Measurements from ENCODE around the gene CNPY1.

CNPY1 gene

DNA sequence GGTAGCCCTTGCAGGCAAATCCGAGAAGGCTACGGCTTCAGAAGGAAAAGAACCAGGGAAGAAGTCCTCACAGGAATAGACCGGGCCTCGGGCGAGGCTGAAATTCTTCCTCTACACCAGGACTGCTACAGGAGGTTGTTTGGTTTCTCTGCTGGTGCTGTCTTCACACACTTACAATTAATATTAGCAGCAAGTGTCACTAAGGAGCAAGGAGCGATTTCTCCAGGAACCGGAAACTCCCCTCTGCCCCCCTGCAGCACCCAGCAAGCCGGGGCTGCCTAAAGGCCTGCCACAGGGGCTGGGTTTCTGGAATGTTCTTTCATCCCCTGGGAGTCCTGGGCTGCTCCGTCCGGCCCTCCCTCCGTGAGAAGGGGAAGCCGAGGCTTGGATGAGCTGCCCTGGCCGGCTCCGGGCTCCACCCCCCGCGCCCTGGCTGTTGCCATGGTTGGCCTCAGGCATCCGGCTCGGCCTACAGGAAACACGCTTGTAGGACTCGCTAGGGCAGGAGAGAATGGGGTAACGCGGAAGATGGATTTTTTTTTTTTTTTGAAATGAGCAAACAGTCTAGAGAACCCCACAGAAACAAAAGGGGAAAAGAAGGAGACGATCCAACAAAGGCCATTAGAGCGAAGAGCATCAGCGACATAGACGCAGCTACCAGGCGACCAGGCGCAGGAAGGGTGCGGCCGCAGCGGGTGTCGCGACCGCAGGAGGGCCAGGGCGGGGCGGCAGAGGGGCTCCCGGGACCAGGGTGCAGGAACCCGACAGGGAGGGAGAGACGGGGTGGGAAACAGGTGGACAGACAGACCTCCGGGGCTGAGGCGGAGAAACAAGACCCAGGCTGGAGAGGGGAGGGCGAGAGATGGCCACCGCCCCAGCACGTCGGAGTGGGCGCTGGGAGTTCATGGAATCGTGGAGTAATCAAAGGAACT is 55.4 kb downstream of the CNPY1 start:
- POLR2A ChIA-PET, result no interaction called here
- CTCF ChIA-PET, result no interaction called here
- TF ChIP-seq, protein P1, sequence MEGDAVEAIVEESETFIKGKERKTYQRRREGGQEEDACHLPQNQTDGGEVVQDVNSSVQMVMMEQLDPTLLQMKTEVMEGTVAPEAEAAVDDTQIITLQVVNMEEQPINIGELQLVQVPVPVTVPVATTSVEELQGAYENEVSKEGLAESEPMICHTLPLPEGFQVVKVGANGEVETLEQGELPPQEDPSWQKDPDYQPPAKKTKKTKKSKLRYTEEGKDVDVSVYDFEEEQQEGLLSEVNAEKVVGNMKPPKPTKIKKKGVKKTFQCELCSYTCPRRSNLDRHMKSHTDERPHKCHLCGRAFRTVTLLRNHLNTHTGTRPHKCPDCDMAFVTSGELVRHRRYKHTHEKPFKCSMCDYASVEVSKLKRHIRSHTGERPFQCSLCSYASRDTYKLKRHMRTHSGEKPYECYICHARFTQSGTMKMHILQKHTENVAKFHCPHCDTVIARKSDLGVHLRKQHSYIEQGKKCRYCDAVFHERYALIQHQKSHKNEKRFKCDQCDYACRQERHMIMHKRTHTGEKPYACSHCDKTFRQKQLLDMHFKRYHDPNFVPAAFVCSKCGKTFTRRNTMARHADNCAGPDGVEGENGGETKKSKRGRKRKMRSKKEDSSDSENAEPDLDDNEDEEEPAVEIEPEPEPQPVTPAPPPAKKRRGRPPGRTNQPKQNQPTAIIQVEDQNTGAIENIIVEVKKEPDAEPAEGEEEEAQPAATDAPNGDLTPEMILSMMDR (IDR thresholded peaks at IDR 0.05; ENCODE audit: insufficient read depth, low read length, missing control alignments), result no peak
- H3K4me3 ChIP-seq (ENCODE audit: low read depth, low read length), result no peak overlapping the region
- DNase-seq (ENCODE audit: low read depth, low spot score), result no peak

DNA sequence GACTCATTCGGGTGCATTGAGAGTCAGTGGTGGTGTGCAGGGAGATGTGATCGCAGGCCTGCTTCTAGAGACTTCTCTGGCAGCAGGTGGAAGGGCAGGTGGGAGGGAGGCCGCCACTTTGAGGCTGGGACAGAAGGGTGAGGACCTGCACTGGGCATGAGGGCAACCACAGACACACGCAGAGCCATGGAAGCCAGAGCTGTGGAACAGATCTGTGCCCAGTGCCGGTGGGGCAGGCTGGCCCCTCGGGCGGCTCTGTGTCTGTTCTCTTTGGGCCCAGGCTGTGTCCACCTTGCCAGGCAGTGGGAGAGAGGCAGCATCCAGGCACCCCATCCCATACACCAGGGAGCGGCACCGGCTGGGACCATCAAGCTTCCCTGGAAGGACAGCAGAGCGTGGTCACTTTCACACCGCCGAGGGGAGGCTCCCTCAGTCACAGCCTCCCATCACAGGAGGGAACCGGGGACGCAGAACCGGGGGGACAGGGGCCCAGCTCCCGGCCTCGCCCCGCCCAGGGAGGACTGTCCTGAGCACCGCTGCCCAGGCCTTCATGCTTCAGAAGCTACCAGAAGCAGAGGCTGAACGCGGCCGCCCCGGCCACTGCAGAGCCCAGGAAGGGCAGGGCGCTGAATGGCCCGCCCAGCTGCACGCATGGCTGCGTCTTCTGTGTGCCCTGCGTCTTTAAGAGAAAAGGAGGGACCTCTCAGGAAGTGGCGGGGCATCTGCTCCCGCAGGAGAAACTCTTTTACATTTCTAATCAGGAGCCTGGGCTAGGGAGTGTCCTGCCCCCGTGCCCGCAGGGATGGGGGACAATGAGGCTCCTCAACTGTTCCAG is 56.3 kb downstream of the CNPY1 start:
- CTCF ChIA-PET, result no interaction called here
- H3K4me3 ChIP-seq (ENCODE audit: low read depth, low read length), result no peak overlapping the region
- TF ChIP-seq, protein P1 (IDR thresholded peaks at IDR 0.05; ENCODE audit: insufficient read depth, low read length, missing control alignments), result no peak

DNA sequence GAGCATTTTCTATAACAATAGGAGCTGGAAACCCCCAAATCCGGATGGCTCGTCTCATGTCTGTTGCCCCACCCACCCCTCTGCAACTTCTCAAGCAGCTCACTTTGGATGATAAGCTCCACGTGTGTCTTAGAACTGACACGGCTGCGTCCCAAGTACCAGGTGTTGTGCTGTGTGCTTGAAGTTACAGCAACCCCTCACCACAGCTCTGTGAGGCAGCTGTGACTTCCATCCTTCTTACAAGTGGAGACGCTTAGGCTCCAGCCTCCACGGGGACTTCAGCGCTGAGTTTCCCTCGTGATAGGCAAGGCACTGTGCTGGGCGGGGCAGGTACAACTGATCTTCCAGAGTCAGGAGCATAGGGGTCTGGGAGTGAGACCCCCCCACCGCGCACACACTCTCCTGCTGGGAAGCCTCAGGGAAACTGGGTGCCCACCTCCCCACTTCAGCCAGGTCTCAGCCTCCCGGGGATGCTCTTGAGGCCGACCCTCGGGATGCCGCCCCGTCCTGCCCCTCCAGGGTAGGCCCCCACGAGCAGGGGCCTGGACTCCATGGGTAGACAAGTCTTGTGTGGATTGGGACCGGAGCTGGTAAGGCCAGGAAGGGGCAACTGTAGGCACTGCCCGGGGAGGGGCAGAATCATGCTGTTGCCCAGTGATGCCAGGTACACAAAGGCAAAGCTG is 57.1 kb downstream of the CNPY1 start:
- TF ChIP-seq, protein P1 (IDR thresholded peaks at IDR 0.05; ENCODE audit: insufficient read depth, low read length, missing control alignments), result no peak
- DNase-seq (ENCODE audit: low read depth, low spot score), result no peak
- H3K4me3 ChIP-seq (ENCODE audit: low read depth, low read length), result no peak overlapping the region
- POLR2A ChIA-PET, result no interaction called here
- CTCF ChIA-PET, result no interaction called here

More for the DNA sequence above, 56.3 kb downstream of the CNPY1 start:
- DNase-seq (ENCODE audit: low read depth, low spot score), result no peak
- POLR2A ChIA-PET, result no interaction called here

DNA sequence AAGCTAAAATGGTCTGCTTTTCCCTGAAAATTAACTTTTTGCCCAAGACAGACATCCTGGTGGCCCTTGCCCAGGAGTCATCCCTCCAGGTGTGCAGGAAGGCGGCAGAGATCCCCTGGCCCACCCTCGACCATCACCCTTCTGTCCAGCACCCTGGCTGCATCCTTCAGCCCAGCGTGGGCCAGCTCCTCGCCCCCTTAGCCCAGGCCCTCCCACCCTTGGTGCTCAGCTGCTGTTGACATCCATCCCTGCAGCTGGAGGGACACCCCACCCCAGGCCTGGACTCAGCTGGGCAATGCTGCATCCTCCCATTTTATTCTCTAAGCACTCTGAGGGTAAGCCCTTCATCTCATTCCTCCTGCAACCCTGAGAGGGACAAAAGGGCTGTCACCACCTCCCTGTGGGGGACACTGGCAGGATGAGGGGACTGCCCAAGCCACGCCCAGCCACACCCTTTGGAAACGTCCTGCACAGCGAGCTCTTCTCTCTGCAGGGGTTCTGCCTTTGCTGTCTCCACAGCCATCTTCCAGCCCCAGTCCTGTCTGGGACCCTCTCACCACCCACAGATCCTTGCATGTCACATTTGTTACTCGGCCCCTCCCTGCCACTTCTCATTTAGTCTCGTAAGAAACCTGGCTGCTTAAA is 57.8 kb downstream of the CNPY1 start:
- ChIA-PET POLR2A (no interaction called here), CTCF (no interaction called here)
- no peak overlapping the region for H3K4me3 ChIP-seq (ENCODE audit: low read depth, low read length)
- TF ChIP-seq, protein P1 (IDR thresholded peaks at IDR 0.05; ENCODE audit: insufficient read depth, low read length, missing control alignments), result no peak
- no peak for DNase-seq (ENCODE audit: low read depth, low spot score)

DNA sequence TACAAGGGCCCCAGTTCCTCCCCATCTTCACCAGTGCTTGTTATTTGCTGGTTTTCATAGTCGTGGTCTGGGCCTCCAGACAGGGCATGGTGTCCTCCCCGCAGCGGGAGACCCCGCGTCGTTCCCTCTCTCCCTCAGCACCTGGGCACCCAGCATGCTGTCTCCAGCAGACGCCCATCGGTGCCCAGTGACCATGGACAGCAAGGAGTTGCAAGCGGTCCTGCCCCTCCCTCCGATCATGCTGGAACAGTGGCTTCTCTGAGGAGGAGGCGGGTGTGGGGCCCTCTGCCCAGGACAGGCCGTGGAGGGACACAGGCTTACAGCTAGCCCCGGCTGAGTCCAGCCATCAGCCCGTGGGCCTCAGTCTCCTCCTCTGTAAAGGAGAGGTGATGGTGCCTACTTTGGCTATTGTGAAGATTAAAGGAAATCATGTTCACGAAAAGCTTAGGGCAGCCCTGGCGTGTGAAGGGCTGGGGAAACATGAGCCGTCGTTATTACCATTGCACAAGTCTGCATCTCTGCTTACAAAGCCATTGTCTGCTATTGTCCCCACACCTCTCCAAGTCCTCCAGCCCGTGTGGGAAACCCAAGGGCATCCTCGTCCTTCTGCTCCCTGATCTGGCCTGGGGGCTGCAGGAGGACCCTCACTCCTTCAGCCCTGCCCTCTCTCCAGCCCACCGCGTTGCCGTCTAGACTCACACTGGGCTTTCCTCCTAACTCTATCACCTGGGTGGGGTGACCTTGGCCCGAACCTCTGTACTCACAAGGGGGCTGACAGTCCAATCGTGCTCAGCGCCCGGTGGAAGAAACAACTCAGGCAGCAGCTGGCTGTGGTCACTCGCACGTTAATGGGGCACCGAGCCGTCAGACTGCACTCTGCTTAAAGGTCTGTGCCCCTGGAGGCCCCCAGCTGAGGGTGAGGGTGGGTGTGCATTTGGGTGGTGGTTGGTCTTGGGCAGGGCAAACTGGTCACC is 58.6 kb downstream of the CNPY1 start:
- ChIA-PET CTCF (no interaction called here), POLR2A (no interaction called here)
- DNase-seq (ENCODE audit: low read depth, low spot score), result no peak
- no peak overlapping the region for H3K4me3 ChIP-seq (ENCODE audit: low read depth, low read length)
- TF ChIP-seq, protein P1 (IDR thresholded peaks at IDR 0.05; ENCODE audit: insufficient read depth, low read length, missing control alignments), result no peak
